T-helper 22 cell (primary cell): Measurements from ENCODE around the gene EHD1.

Experiments
- DNase-seq: peaks from one replicate; pipeline ENCODE4 v3.0.0-alpha.2; 2020; ENCODE audit warnings: low read depth

EHD1 gene

GRCh38 chr11:64872790-64873488 is 5.5 kb downstream of the EHD1 start:
- no peak for DNase-seq

DNA sequence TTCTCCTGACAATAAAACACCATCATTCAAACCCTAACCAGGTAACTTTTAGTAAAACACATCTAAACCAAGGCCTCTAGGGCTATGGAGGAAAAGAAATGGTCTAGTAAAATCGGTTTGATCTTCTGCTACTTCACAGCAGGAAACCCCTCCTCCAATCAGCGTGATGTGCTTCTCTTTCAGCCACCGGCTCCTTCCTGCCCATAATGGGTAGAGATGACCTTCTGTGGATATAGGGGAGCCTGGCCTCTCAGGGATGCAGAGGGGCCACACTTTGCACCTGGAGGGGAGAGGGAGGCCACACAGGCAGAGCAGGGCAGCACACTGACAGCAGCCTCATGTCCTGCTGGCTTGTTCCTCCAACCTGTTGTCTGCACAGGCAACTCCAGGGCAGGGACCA is 6.9 kb downstream of the EHD1 start:
- no peak for DNase-seq

DNA sequence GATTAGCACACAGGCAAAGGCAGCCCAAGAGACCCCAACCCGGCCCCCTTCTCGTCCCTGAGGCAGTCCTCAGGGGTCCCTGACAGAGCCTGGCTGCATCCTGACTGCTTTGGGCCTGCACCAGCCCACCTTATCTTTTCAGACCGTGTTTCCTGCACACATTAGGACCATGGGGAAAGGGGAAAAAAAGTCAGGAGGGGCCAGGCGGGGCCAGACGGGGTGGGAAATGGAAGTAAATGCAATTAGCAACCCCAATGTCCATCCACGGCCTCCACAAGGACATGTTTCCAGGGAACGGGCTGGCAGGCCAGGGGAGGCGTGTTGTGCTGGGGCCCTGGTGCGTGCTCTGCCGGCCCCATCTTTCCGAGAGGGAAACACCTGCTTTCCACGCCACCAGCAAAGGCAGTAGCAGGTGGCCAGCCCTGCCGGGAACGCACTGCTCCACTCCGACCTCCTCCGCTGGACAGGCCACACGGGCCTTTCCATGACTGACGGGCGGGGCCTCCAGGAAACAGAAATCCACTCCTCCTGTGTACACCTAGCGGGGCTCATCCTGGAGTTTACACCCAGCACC is 7.4 kb downstream of the EHD1 start:
- DNase-seq: no peak

- DNase-seq: no peak
Measured at GRCh38 chr11:64870176-64870892, 8.1 kb downstream of the EHD1 start.

GRCh38 chr11:64869571-64870175 is 8.7 kb downstream of the EHD1 start:
- DNase-seq: no peak

DNA sequence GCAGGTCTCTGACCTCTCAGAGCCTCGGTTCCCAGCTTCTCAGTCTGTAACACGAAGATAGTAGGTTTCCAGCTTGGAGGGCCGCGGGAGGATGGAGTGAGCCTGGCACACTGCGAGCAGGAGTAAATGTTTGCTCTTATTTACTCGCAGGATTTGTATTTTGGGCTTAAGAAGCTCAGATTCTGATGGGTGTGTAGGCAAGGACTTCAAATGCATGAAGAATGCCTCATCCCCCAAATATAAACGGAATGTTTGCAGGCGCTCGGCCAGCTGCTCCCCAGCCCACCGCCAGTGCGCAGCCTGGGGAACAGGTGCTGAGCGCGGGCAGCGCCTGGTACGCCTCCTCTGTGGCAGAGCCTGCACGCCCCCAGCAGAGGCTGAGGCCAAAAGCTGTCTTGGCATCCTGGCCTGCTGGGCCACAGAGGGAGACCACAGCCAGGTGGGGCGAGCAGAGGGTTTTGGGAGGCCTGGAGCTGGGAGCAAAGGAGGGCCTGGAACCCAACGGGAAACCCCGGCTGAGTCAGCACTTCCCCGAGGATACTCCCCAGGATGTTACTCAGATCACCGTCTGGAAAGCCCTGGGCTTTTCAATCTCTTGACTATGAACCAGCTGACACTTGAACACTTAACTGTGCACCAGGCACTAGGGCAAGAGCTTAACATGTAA is 9.4 kb downstream of the EHD1 start:
- peak; percentile 61 for DNase-seq

DNA sequence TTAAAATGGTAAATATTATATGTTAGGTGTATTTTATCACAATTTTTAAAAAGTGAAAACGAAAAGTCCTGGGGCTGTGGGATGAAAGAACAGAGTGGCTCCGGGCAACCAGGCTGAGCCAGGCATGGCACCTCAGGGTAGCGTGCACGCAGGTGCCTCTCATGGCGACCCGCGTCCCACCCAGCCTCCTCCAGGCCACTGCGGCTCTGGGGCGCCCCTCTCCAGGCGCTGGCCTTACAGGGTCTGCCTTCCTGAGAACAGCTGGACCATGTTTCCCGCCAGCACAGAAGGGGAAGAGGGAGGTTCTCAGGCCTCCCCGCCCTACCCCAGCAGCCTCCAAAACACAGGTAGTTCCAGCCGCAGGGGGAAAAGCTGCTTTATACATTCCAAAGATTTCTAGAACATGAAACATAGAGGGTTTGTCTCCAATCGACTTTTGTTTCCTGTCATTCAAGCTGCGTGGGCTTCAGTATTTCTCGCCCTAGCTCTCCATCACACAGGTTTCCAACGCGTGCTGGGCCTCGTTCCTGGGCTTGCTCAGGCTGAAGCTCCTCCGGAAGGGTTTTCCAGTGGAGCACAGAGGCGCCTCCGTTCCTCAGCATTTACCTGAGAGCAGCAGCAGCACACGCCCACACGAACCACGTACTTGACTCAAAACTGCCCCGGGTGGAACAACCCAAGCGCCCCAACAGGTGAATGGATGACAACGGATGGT is 10.5 kb downstream of the EHD1 start:
- no peak for DNase-seq

DNA sequence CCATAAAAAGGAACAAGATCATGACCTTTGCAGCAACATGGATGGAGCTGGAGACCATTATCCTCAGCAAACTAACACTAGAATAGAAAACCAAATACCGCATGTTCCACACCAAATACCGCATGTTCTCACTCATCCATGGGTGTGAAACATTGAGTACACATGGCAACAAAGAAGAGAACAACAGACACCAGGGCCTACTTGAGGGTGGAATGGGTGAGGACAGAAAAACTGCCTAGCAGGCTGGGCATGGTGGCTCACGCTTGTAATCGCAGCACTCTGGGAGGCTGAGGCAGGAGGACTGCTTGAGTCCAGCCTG is 12.3 kb downstream of the EHD1 start:
- no peak for DNase-seq

- DNase-seq: no peak
Measured at GRCh38 chr11:64865286-64866172, 12.9 kb downstream of the EHD1 start.

DNA sequence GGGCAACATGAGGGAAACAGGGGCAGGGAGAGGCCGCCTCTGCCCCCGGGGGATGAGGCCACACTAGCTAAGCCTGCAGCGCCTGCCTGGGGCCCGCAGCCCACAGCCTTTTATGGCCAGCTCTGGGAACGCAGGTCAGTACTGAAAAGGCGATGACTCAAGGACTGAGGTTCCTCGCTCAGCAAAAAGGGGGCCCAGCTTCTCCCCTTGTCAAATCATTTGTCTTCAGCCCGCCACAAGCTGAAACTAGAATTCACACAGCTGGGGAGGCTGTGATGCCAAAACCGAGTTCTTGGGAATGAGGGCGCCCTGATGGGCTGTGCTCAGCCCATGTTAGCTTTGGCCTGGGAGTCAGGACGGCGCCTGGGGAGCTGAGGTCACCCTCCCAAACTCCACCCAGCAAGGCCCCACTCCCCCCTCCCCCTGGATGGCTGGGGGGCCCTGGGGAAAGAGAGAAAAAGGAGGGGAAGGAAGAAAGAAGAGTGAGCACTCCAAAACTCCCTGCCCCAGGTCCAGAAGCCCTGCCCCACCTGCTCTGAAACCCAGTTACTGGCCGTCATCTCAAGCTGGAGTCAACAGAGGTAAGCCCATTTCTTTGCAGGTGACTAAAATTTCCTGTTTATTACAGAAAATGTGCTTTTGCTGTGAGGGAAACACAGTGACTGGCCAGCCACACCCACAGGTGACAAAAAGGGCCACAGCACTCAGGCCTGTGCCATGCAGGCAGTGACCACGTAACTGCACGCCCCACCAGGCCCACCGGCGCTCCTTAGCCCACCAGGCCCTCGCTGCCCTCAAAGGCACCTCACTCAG is 13.7 kb downstream of the EHD1 start:
- DNase-seq: no peak

DNA sequence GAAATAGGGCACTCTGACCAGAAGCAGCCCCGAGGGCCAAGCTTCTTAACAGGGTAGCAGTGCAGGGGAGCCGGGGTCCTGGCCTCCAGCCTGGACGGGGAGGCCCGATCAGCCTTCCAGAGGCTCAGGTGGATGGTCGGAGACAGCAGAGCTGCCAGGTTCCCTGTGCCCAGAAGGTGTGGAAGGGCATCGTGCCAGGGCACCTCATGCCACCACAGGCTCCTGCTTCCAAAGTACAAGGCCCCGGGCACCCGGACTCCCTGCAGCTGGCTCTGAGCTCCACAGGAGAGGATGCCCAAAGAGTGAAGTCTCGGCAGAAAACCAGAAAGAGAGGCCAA is 14.3 kb downstream of the EHD1 start:
- no peak for DNase-seq

- DNase-seq: no peak
Measured at GRCh38 chr11:64863391-64864060, 14.9 kb downstream of the EHD1 start.

DNA sequence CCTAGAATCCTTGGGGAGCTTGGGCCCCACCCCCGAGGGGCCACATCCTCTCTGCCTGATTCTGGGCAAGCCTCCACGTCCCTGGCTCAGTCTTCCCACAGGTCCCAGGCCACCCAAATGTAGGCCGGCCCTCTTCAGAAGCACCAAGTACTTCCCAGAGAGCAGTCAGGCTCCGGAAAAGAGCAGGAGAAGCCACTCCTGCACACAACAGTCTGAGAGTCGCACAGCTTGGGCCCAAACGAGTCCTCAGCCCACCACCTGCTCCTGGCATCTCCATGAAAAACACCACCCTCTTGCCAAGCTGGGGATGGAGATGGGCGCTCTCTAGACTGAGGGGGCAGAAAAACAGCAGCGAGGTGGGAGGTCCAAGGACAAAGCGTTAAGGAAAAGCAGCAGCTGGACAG is 15.4 kb downstream of the EHD1 start:
- no peak for DNase-seq

DNA sequence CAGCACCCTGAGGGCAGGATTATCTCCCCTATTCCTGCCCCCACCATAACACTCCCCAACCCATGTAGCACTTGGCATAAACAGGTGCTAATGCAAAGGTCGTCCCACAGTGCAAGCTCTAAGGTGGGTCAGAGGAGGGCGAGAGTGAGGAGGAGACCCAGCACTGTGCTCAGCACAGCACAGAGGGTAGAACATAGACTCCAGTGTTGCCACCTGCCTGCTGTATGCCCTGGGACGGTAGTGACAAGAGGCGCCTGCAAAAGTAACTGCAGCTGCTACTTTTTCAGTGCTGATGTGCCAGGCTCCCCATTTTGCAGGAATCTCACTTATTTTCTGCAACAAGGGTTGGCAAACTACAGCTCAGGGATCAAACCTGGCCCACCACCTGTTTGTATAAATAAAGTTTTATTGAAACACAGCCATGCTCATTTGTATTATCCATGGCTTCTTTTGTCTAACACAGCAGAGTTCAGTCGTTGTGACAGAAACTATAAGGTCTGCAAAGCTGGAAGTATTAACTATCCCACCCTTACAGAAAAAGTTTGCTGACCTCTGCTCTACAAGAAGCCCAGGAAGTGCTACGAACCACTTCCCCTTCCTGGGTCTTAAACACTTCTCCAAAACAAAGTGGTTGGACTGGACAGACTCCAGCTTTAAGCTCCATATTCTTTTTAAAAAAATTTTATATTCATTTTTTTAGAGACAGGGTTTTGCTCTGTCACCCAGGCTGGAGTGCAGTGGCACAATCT is 17.0 kb downstream of the EHD1 start:
- no peak for DNase-seq

- DNase-seq: peak; percentile 53
Measured at GRCh38 chr11:64859542-64860414, 18.6 kb downstream of the EHD1 start.

GRCh38 chr11:64858467-64859263 is 19.8 kb downstream of the EHD1 start:
- DNase-seq: peak; percentile 65

DNA sequence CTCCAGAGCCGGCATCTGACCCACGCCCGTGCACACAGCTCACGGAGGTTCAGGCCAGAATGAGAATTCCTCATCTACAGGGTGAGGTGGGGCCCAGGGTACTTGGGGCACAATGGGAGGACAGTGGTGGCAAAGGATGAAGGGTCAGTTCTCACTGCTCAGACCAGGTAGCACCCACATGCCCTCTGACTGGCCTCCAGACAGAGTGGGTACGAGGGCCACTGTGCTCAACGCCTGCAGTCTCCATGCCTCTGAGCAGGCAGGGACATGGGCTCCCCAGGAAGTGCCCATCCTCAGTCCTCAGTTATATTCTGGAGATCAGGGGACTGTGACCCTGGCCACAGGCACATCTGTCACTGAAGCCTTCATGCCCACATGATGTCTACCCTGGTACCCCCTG is 20.9 kb downstream of the EHD1 start:
- DNase-seq: no peak
